Endodermal cell (in vitro differentiated cells): ENCODE measurements around the gene ZSWIM6. TPM values are rescaled to one million over a fixed set of nuclear protein-coding genes. Genes with fewer than 3 reads are reported as not detected.
A peak's percentile ranks its signal among the peaks of the same experiment; 100 is the strongest.

Experiments used
- DNase-seq: peaks from one replicate; pipeline ENCODE4 v3.0.0-alpha.2; 2017
- H3K27ac ChIP-seq: 2 replicates; pipeline ENCODE4 v1.5.1; 2013; ENCODE audit warnings: mild to moderate bottlenecking, low read depth, low read length, moderate library complexity
- H3K27me3 ChIP-seq: 2 replicates; pipeline ENCODE4 v1.6.1; 2013; ENCODE audit warnings: mild to moderate bottlenecking, low read length, moderate library complexity; ENCODE audit not compliant: insufficient read depth, control insufficient read depth, poor library complexity, severe bottlenecking
- H3K36me3 ChIP-seq: 2 replicates; pipeline ENCODE4 v1.7.0; 2013; ENCODE audit warnings: mild to moderate bottlenecking, low read length, moderate library complexity; ENCODE audit not compliant: control insufficient read depth, insufficient read depth
- H3K4me1 ChIP-seq: one replicate; pipeline ENCODE4 v1.7.0; 2013; ENCODE audit warnings: low read length; ENCODE audit not compliant: control insufficient read depth, insufficient read depth
- H3K4me3 ChIP-seq: 2 replicates; pipeline ENCODE4 v1.5.1; 2013; ENCODE audit warnings: mild to moderate bottlenecking, low read length, moderate library complexity
- H3K9ac ChIP-seq: 2 replicates; pipeline ENCODE4 v1.6.1; 2013; ENCODE audit warnings: mild to moderate bottlenecking, low read length, moderate library complexity; ENCODE audit not compliant: poor library complexity, severe bottlenecking; ENCODE audit errors: extremely low read depth
- H3K9me3 ChIP-seq: 2 replicates; pipeline ENCODE4 v1.6.1; 2013; ENCODE audit warnings: mild to moderate bottlenecking, low read length, moderate library complexity; ENCODE audit not compliant: control insufficient read depth
- H3K27ac Mint-ChIP-seq: 2 replicates; pipeline ENCODE4 v1.8.0; 2020; ENCODE audit warnings: mixed read lengths
- H3K27me3 Mint-ChIP-seq: 2 replicates; pipeline ENCODE4 v1.8.0; 2021; ENCODE audit warnings: mild to moderate bottlenecking, mixed read lengths; ENCODE audit not compliant: insufficient read depth
- H3K36me3 Mint-ChIP-seq: 2 replicates; pipeline ENCODE4 v1.8.0; 2020; ENCODE audit warnings: low read depth, mixed read lengths
- H3K4me1 Mint-ChIP-seq: 2 replicates; pipeline ENCODE4 v1.8.0; 2020; ENCODE audit warnings: mixed read lengths
- H3K4me3 Mint-ChIP-seq: 2 replicates; pipeline ENCODE4 v1.8.0; 2020; ENCODE audit warnings: mild to moderate bottlenecking, moderate library complexity, mixed read lengths
- H3K9me3 Mint-ChIP-seq: 2 replicates; pipeline ENCODE4 v1.8.0; 2020; ENCODE audit warnings: mild to moderate bottlenecking, mixed read lengths
- WGBS, 2 experiments: methylation state at CpG; one replicate each; pipeline versions ENCODE4 v1.1.5 to v1.1.7; 2013; ENCODE audit warnings: missing lambda C conversion rate in 2 of 2, mixed read lengths in 1 of 2; ENCODE audit not compliant: insufficient coverage in 1 of 2, insufficient read length in 1 of 2; 5-methylcytosine and 5-hydroxymethylcytosine counted together
- total RNA-seq, 2 donors: library from RNA; stranded (reverse); fragmentation: NEBNext Ultra II Directional in 1 of 2; extraction: Animal tissue kit (Norgen Biotek cat#: 25700) in 1 of 2; gene quantifications; 2 replicates in 1 of 2; 3 replicates in 1 of 2; pipeline ENCODE4 v1.2.1, GENCODE V29; 2021
- TF ChIP-seq, protein P1 (sequence below): fragments of 200-600 bp; sonication (generic); conservative IDR thresholded peaks from 2 replicates; pipeline ENCODE4 v1.5.0; 2021; ENCODE audit warnings: antibody characterized with exemption, mild to moderate bottlenecking

Gene ZSWIM6
- total RNA-seq, 2 donors from 2014 or later, result 18.1 to 18.8 TPM

DNA sequence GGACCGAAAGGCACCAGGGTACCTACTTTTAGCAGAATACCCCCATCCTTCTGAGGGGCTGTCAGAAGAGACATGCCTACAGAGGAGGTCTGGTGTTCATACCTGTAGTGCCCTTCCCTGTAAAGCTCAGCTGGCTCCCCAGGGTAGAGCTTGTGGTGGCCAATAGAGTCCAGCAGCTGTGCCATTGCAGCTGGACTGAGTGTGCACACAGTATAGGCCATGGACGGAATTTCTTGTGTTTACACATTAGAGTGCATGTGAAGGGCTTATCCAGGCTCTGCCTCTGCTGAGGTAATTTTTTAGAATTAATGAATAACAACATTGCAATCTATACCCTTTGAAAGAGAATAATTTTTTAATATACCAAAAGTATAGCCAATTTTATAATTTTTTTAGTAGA, 191.0 kb downstream of the ZSWIM6 start:
- WGBS, 2 experiments, result 83 to 98% methylated on average over 2 of the region's 2 CpGs
- H3K27ac Mint-ChIP-seq, result no peak overlapping the region
- H3K4me1 Mint-ChIP-seq, result no peaks in the 10 kb centered on the region

DNA sequence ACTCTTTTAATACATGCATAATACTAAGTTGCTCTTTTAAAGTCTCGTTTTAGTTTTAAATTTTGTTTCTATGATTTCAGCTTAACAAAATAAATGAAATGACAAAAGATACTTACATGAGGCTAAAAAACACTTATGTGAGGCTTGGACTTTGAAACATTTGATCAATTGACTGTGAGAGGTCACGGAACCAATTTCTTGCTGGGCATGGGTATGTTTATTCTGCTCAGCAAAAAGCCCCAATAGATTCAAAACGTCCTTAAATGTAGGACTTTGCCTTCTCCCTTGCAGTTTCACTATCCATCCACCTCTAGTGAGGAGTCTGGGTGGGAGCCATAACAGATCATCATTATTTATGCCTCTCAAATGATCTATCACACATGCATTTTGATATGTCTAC, 191.9 kb downstream of the ZSWIM6 start:
- H3K27me3 Mint-ChIP-seq, result no peaks in the 10 kb centered on the region
- no peaks in the 10 kb centered on the region for H3K4me1 Mint-ChIP-seq
- Histone ChIP-seq H3K27ac (no peak overlapping the region), H3K9ac (no peak overlapping the region), H3K9me3 (no peaks in the 10 kb centered on the region), H3K4me1 (no peaks in the 10 kb centered on the region), H3K36me3 (peaks cover 32% of the 10 kb centered on the region), H3K4me3 (no peak overlapping the region), H3K27me3 (no peaks in the 10 kb centered on the region)
- TF ChIP-seq, protein P1, sequence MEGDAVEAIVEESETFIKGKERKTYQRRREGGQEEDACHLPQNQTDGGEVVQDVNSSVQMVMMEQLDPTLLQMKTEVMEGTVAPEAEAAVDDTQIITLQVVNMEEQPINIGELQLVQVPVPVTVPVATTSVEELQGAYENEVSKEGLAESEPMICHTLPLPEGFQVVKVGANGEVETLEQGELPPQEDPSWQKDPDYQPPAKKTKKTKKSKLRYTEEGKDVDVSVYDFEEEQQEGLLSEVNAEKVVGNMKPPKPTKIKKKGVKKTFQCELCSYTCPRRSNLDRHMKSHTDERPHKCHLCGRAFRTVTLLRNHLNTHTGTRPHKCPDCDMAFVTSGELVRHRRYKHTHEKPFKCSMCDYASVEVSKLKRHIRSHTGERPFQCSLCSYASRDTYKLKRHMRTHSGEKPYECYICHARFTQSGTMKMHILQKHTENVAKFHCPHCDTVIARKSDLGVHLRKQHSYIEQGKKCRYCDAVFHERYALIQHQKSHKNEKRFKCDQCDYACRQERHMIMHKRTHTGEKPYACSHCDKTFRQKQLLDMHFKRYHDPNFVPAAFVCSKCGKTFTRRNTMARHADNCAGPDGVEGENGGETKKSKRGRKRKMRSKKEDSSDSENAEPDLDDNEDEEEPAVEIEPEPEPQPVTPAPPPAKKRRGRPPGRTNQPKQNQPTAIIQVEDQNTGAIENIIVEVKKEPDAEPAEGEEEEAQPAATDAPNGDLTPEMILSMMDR, result no peak
- H3K9me3 Mint-ChIP-seq, result no peaks in the 10 kb centered on the region
- WGBS, 2 experiments, result 81 to 100% methylated on average over 1 to 3 of the region's 3 CpGs
- H3K36me3 Mint-ChIP-seq, result peaks cover 8% of the 10 kb centered on the region
- no peak overlapping the region for H3K4me3 Mint-ChIP-seq
- no peak overlapping the region for H3K27ac Mint-ChIP-seq
- DNase-seq, result no peak

More for the DNA sequence above, 191.0 kb downstream of the ZSWIM6 start:
- no peak overlapping the region for H3K4me3 Mint-ChIP-seq
- H3K36me3 Mint-ChIP-seq, result peaks cover 8% of the 10 kb centered on the region
- H3K9me3 Mint-ChIP-seq, result no peaks in the 10 kb centered on the region
- no peak for DNase-seq
- no peak overlapping the region for H3K4me3 ChIP-seq
- no peaks in the 10 kb centered on the region for H3K9me3 ChIP-seq
- H3K4me1 ChIP-seq, result no peaks in the 10 kb centered on the region
- no peaks in the 10 kb centered on the region for H3K27me3 Mint-ChIP-seq
- H3K27ac ChIP-seq, result no peak overlapping the region
- H3K9ac ChIP-seq, result no peak overlapping the region
- H3K36me3 ChIP-seq, result peaks cover 32% of the 10 kb centered on the region
- no peaks in the 10 kb centered on the region for H3K27me3 ChIP-seq
- TF ChIP-seq, protein P1, result no peak

DNA sequence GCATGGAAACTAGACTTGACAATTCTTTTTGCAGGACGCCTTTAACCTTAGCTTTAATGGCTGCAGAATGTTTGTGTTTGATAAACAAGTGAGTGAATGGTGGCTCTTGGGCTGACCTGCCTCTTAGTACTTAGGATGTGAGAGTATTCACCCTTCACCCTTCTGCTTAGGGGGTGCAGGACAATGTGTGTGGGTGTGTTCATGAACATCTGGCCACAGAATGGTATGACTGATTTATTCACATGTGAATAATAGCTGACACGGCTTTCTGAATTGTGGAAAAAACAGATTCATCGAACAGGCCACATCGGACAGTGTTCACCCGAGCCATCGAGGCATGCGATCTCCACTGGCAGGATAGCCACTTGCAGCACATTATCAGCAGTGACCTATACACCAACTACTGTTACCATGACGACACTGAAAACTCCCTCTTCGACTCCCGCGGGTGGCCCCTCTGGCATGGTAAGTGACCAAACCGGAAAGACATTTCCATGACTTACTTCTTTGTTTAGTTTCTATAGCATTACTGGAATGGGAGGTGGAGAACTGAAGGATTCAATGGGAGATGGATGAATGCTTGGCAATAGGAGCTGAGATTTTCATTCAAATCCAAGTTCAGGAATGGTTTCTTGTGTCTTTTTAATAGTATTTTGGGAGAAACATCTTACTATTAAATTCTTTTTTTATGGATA, 193.6 kb downstream of the ZSWIM6 start:
- H3K27ac Mint-ChIP-seq, result no peak overlapping the region
- no peak overlapping the region for H3K9ac ChIP-seq
- H3K27ac ChIP-seq, result peak overlapping the region; percentile 88
- no peaks in the 10 kb centered on the region for H3K27me3 Mint-ChIP-seq
- peaks cover 11% of the 10 kb centered on the region for H3K36me3 Mint-ChIP-seq
- DNase-seq, result no peak
- no peaks in the 10 kb centered on the region for H3K9me3 Mint-ChIP-seq
- no peaks in the 10 kb centered on the region for H3K27me3 ChIP-seq
- no peaks in the 10 kb centered on the region for H3K4me1 ChIP-seq
- no peaks in the 10 kb centered on the region for H3K9me3 ChIP-seq
- no peaks in the 10 kb centered on the region for H3K4me1 Mint-ChIP-seq
- TF ChIP-seq, protein P1, result no peak
- WGBS, 2 experiments, result 89 to 94% methylated on average over 7 to 12 of the region's 12 CpGs
- peaks cover 43% of the 10 kb centered on the region for H3K36me3 ChIP-seq
- H3K4me3 Mint-ChIP-seq, result no peak overlapping the region
- H3K4me3 ChIP-seq, result no peak overlapping the region
